Measurements from ENCODE around the gene ITSN2.

- TF ChIP-seq POLR2AphosphoS5 (IDR thresholded peaks at IDR 0.05; ENCODE audit: insufficient read depth in 1 of 2, low read depth in 1 of 2) (no peak), POLR2A (IDR thresholded peaks at IDR 0.05) (no peak), CTCF (IDR thresholded peaks at IDR 0.05) (no peak)
These were observed 145.5 kb downstream of the ITSN2 start for GRCh38 chr2:24214880-24215279.
